Measurements from ENCODE around the gene C19orf33. TPM values are rescaled to one million over a fixed set of nuclear protein-coding genes. Genes with fewer than 3 reads are reported as not detected.
"Not testable (repeated sequence)": the region's sequence is repeated elsewhere in the genome, so short reads cannot be mapped to it uniquely, and the experiment has no call there.

Gene C19orf33
- total and polyA plus RNA-seq, 8 donors = 14.4 to 120 (median 28.3) TPM

DNA sequence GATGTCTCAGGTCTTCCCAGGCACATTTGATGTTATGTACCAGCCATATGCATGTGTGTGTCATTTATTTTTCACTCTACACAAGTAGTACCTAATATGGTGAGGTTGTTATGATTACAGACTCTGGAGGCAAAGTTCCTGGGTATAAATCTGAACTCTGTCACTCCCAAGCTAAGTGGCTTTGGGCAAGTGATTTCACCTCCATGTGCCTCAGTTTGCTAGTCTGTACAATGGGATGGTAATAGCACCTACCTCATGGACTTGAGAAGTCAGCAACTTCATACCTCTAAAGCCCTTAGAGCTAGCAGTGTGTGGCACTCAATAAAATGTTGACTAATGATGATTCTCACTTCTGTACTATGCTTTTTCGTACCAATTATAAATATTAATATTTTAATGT, 27.7 kb downstream of the C19orf33 start:
- DNase-seq (no peak), ATAC-seq (no peak)
- TF ChIP-seq CTCF (IDR thresholded peaks at IDR 0.05) = no peak
- Histone ChIP-seq H3K4me3 (no peak overlapping the region), H3K36me3 (peaks cover 0 to 23% of the 10 kb centered on the region in 2 donors), H3K27me3 (no peaks in the 10 kb centered on the region), H3K27ac (no peak overlapping the region), H3K4me1 (peaks cover 0 to 5% of the 10 kb centered on the region in 2 donors), H3K9me3 (no peaks in the 10 kb centered on the region)
- intact Hi-C loops (cut with DNase I) = no loop called here

DNA sequence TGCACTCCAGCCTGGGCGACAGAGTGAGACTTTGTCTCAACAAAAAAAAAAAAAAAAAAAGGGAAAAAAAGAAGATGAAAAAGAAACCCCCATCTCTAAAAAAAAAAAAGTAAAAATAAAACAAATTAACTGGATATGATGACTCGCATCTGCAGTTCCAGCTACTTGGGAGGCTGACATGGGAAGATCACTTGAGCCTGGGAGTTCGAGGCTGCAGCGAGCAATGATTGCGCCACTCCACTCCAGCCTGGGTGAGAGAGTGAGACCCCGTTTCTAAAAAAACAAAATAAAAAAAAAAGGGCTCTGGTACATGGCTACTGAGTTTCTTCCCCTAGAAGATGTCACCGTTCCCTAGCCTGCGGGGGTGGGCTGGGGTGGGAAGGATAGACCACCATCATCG, 29.2 kb downstream of the C19orf33 start:
- Histone ChIP-seq H3K27me3 (no peaks in the 10 kb centered on the region), H3K9me3 (no peaks in the 10 kb centered on the region), H3K36me3 (peaks cover 0 to 8% of the 10 kb centered on the region in 2 donors), H3K4me3 (no peak overlapping the region), H3K4me1 (peaks cover 3 to 17% of the 10 kb centered on the region in 2 donors), H3K27ac (no peak overlapping the region)
- intact Hi-C loops (cut with DNase I) = no loop called here
- ATAC-seq (no peak), DNase-seq (peak in 1 of 4 donors; percentile 5)
- no peak for TF ChIP-seq CTCF (IDR thresholded peaks at IDR 0.05)

DNA sequence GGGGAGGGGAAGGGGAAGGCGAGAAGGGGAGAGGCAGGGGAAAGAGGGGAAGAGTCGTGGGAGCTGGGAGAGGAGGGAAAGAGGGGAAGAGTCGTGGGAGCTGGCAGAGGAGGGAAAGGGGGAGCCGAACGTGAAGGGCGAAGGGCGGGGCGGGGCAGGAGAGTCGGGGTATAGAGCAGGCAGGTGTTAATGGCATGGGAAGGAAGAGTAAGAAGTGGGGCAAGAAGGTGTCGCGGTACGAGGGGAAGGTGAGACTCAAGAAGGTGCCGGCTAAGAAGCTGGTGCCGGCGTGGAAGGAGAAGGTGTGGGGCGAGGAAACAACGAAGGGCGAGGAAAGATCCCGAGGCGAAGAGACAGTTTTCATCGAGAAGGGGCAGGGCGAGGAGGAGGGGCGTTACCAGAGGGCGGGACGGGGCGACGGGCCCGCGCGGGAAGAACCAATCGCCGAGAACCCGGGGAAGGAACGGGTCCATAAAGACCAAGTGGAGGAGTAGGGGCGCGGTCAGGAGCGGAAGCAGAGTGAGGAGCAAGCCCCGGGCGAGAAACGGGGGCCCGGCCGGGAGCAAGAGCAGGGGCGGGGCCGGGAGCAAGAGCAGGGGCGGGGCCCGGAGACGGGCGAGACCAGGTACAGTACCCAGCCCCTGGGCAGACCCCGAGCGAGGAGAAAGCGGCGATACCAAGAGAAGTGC, 32.0 kb downstream of the C19orf33 start:
- H3K27me3 ChIP-seq = no peaks in the 10 kb centered on the region
- TF ChIP-seq CTCF (IDR thresholded peaks at IDR 0.05) = no peak
- H3K4me3 ChIP-seq = peak overlapping the region; percentile 52 to 66
- no peaks in the 10 kb centered on the region for H3K9me3 ChIP-seq
- peaks cover 3 to 17% of the 10 kb centered on the region in 2 donors for H3K4me1 ChIP-seq
- intact Hi-C loops (cut with DNase I) = loop anchor here in 1 of 2 donors (2.0 kb wide), 1 partner anchor 95 kb away; no protein-coding TSS in a partner anchor
- ATAC-seq = peak; percentile 88
- no peaks in the 10 kb centered on the region for H3K36me3 ChIP-seq
- H3K27ac ChIP-seq = peak overlapping the region; percentile 92 to 94
- peak; percentile 89 to 99 (median 96) for DNase-seq

- TF ChIP-seq CTCF (IDR thresholded peaks at IDR 0.05) = no peak
- peaks cover 3 to 17% of the 10 kb centered on the region in 2 donors for H3K4me1 ChIP-seq
- H3K27ac ChIP-seq = peak overlapping the region; percentile 92 to 94
- no peaks in the 10 kb centered on the region for H3K9me3 ChIP-seq
- no peaks in the 10 kb centered on the region for H3K36me3 ChIP-seq
- peak overlapping the region; percentile 52 to 66 for H3K4me3 ChIP-seq
- intact Hi-C loops (cut with DNase I) = no loop called here
- no peaks in the 10 kb centered on the region for H3K27me3 ChIP-seq
- DNase-seq (peak; percentile 77 to 99 (median 96)), ATAC-seq (peak; percentile 85)
Observed at GRCh38 chr19:38336638-38337359, 32.7 kb downstream of the C19orf33 start.

DNA sequence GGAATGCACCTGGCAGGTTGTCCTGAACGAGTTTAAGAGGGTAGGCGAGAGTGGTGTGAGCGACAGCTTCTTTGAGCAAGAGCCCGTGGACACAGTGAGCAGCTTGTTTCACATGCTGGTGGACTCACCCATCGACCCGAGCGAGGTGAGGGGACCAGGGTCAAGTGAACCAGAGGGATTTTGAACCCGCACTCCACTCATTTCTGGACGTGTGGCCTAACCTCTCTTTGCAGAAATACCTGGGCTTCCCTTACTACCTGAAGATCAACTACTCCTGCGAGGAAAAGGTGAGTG, 33.3 kb downstream of the C19orf33 start:
- intact Hi-C loops (cut with DNase I) = no loop called here
- TF ChIP-seq CTCF (IDR thresholded peaks at IDR 0.05) = no peak
- Histone ChIP-seq H3K36me3 (no peaks in the 10 kb centered on the region), H3K27me3 (no peaks in the 10 kb centered on the region), H3K4me1 (peaks cover 3 to 17% of the 10 kb centered on the region in 2 donors), H3K27ac (peak overlapping the region; percentile 92 to 94), H3K4me3 (peak overlapping the region; percentile 52 to 66), H3K9me3 (no peaks in the 10 kb centered on the region)
- peak; percentile 4 for ATAC-seq
- DNase-seq = no peak

DNA sequence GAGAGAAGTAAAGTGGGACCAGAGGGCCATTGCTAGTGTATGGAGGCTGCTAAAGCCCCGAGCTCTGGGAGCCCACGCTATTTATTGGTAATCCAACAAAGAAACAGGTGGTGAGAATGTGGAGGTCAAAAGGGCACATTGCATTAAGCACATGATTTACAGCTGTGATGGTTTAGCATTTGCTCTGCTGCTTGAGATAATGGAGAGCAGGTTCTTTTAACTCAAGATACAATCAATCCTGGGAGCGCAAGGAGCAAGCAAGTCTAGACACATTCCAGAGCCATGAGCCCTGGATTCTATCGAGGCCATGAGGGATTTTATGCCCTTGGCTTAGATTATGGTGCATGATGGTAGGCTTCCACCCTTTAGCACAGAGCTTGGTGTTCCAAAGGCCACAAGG, 35.0 kb downstream of the C19orf33 start:
- H3K9me3 ChIP-seq; H3K36me3 ChIP-seq; DNase-seq; H3K27me3 ChIP-seq; ATAC-seq; H3K27ac ChIP-seq; H3K4me3 ChIP-seq; intact Hi-C loops (cut with DNase I): not testable (repeated sequence)
- H3K4me1 ChIP-seq = peaks cover 3 to 17% of the 10 kb centered on the region in 2 donors

Data from left lung (tissue), 10 donors.